Large intestine (tissue), 3 donors: ENCODE measurements around the gene DIPK1C. TPM values are rescaled to one million over a fixed set of nuclear protein-coding genes. Genes with fewer than 3 reads are reported as not detected.

ENCODE experiments used
- DNase-seq, 2 donors: peaks; one replicate each; pipeline versions ENCODE4 v3.0.0 to v3.0.0-alpha.2; 2013
- H3K27ac ChIP-seq: one replicate; pipeline ENCODE4 v1.5.1; 2013; ENCODE audit warnings: low read length
- H3K27me3 ChIP-seq: 2 replicates; pipeline ENCODE4 v1.6.1; 2013; ENCODE audit warnings: low read length; ENCODE audit not compliant: control insufficient read depth, insufficient read depth
- H3K36me3 ChIP-seq: 2 replicates; pipeline ENCODE4 v1.6.1; 2013; ENCODE audit warnings: low read length; ENCODE audit not compliant: control insufficient read depth, insufficient read depth
- H3K4me1 ChIP-seq: one replicate; pipeline ENCODE4 v1.6.1; 2013; ENCODE audit warnings: low read length; ENCODE audit not compliant: control insufficient read depth, insufficient read depth
- H3K4me3 ChIP-seq: one replicate; pipeline ENCODE4 v1.5.1; 2013; ENCODE audit warnings: low read length
- H3K9me3 ChIP-seq: one replicate; pipeline ENCODE4 v1.6.1; 2013; ENCODE audit warnings: mild to moderate bottlenecking, low read depth, low read length, moderate library complexity; ENCODE audit not compliant: control insufficient read depth
- WGBS: methylation state at CpG from one replicate; pipeline ENCODE4 v1.1.5; 2013; ENCODE audit warnings: low lambda C conversion rate; ENCODE audit not compliant: insufficient coverage; 5-methylcytosine and 5-hydroxymethylcytosine counted together
- polyA plus RNA-seq: library from polyadenylated mRNA; unstranded; fragments of 120-200 nt; gene quantifications from one replicate; pipeline ENCODE4 v1.2.1, GENCODE V29; 2013

DIPK1C gene
- polyA plus RNA-seq, 1 donor: 0.33 TPM

- 86% methylated on average over 1 of the region's 8 CpGs for WGBS
- Histone ChIP-seq H3K9me3 (no peaks in the 10 kb centered on the region), H3K27me3 (peaks cover 19% of the 10 kb centered on the region), H3K4me3 (no peak overlapping the region), H3K27ac (no peak overlapping the region), H3K36me3 (no peaks in the 10 kb centered on the region), H3K4me1 (no peaks in the 10 kb centered on the region)
- DNase-seq: no peak
Observed at GRCh38 chr18:74410441-74410992, 46.6 kb downstream of the DIPK1C start.

GRCh38 chr18:74407888-74408287, 49.2 kb downstream of the DIPK1C start:
- Histone ChIP-seq H3K4me1 (no peaks in the 10 kb centered on the region), H3K9me3 (no peaks in the 10 kb centered on the region), H3K36me3 (no peaks in the 10 kb centered on the region), H3K27me3 (peaks cover 19% of the 10 kb centered on the region), H3K4me3 (no peak overlapping the region), H3K27ac (no peak overlapping the region)
- WGBS: 33% methylated on average over 1 of the region's 2 CpGs
- DNase-seq: no peak

GRCh38 chr18:74402806-74403433, 54.2 kb downstream of the DIPK1C start:
- H3K9me3 ChIP-seq: no peaks in the 10 kb centered on the region
- no peak overlapping the region for H3K27ac ChIP-seq
- no peaks in the 10 kb centered on the region for H3K4me1 ChIP-seq
- no CpG with 5 or more reads among the region's 9 CpGs for WGBS
- DNase-seq: no peak
- no peaks in the 10 kb centered on the region for H3K36me3 ChIP-seq
- H3K4me3 ChIP-seq: no peak overlapping the region
- H3K27me3 ChIP-seq: no peaks in the 10 kb centered on the region

GRCh38 chr18:74400813-74401212, 56.3 kb downstream of the DIPK1C start:
- Histone ChIP-seq H3K36me3 (no peaks in the 10 kb centered on the region), H3K27ac (no peak overlapping the region), H3K4me3 (no peak overlapping the region), H3K27me3 (no peaks in the 10 kb centered on the region), H3K4me1 (no peaks in the 10 kb centered on the region), H3K9me3 (no peaks in the 10 kb centered on the region)
- no CpG with 5 or more reads among the region's 4 CpGs for WGBS
- no peak for DNase-seq

- Histone ChIP-seq H3K36me3 (no peaks in the 10 kb centered on the region), H3K4me3 (no peak overlapping the region), H3K9me3 (no peaks in the 10 kb centered on the region), H3K27me3 (no peaks in the 10 kb centered on the region), H3K4me1 (no peaks in the 10 kb centered on the region), H3K27ac (no peak overlapping the region)
- no CpG with 5 or more reads among the region's 14 CpGs for WGBS
- DNase-seq: no peak
Observed at GRCh38 chr18:74399091-74399887, 57.8 kb downstream of the DIPK1C start.

- Histone ChIP-seq H3K27ac (no peak overlapping the region), H3K4me1 (no peaks in the 10 kb centered on the region), H3K27me3 (no peaks in the 10 kb centered on the region), H3K9me3 (no peaks in the 10 kb centered on the region), H3K4me3 (no peak overlapping the region), H3K36me3 (no peaks in the 10 kb centered on the region)
- no peak for DNase-seq
- no CpG with 5 or more reads among the region's 7 CpGs for WGBS
Observed at GRCh38 chr18:74397572-74397971, 59.5 kb downstream of the DIPK1C start.

- DNase-seq: no peak
- Histone ChIP-seq H3K9me3 (no peaks in the 10 kb centered on the region), H3K36me3 (no peaks in the 10 kb centered on the region), H3K27ac (no peak overlapping the region), H3K4me3 (no peak overlapping the region), H3K27me3 (no peaks in the 10 kb centered on the region), H3K4me1 (no peaks in the 10 kb centered on the region)
- WGBS: 69% methylated on average over 2 of the region's 16 CpGs
Observed at GRCh38 chr18:74396171-74397169, 60.6 kb downstream of the DIPK1C start.

GRCh38 chr18:74395648-74396154, 61.4 kb downstream of the DIPK1C start:
- Histone ChIP-seq H3K9me3 (no peaks in the 10 kb centered on the region), H3K27me3 (no peaks in the 10 kb centered on the region), H3K4me3 (no peak overlapping the region), H3K4me1 (no peaks in the 10 kb centered on the region), H3K36me3 (no peaks in the 10 kb centered on the region), H3K27ac (no peak overlapping the region)
- no CpG with 5 or more reads among the region's 9 CpGs for WGBS
- DNase-seq: no peak

- no peaks in the 10 kb centered on the region for H3K27me3 ChIP-seq
- H3K4me1 ChIP-seq: no peaks in the 10 kb centered on the region
- no peak overlapping the region for H3K4me3 ChIP-seq
- no peak for DNase-seq
- H3K9me3 ChIP-seq: no peaks in the 10 kb centered on the region
- H3K36me3 ChIP-seq: no peaks in the 10 kb centered on the region
- H3K27ac ChIP-seq: no peak overlapping the region
- WGBS: 92% methylated on average over 2 of the region's 7 CpGs
Observed at GRCh38 chr18:74395006-74395405, 62.1 kb downstream of the DIPK1C start.

GRCh38 chr18:74392323-74392722, 64.8 kb downstream of the DIPK1C start:
- no peaks in the 10 kb centered on the region for H3K9me3 ChIP-seq
- no peak for DNase-seq
- no peaks in the 10 kb centered on the region for H3K36me3 ChIP-seq
- H3K4me3 ChIP-seq: no peak overlapping the region
- WGBS: no CpG with 5 or more reads among the region's 4 CpGs
- no peaks in the 10 kb centered on the region for H3K4me1 ChIP-seq
- H3K27me3 ChIP-seq: no peaks in the 10 kb centered on the region
- no peak overlapping the region for H3K27ac ChIP-seq
